Neuronal stem cell (in vitro differentiated cells): ENCODE data around the gene SSU72.
"Not testable (repeated sequence)": the region's sequence is repeated elsewhere in the genome, so short reads cannot be mapped to it uniquely, and the experiment has no call there.

Experiments
- DNase-seq: peaks from one replicate; pipeline ENCODE4 v3.0.0-alpha.2; 2013; ENCODE audit warnings: low spot score
- H2AFZ ChIP-seq: one replicate; pipeline ENCODE4 v1.6.1; 2013; ENCODE audit warnings: mild to moderate bottlenecking, low read length, inconsistent platforms
- H2AK5ac ChIP-seq: 2 replicates; pipeline ENCODE4 v1.6.1; 2013; ENCODE audit warnings: low read depth, mild to moderate bottlenecking, inconsistent platforms, low read length, moderate library complexity, mixed read lengths
- H2BK120ac ChIP-seq: 2 replicates; pipeline ENCODE4 v1.6.1; 2013; ENCODE audit warnings: low read depth, mild to moderate bottlenecking, inconsistent platforms, low read length, moderate library complexity, mixed read lengths
- H2BK12ac ChIP-seq: one replicate; pipeline ENCODE4 v1.6.1; 2013; ENCODE audit warnings: low read length, inconsistent platforms
- H2BK15ac ChIP-seq: 2 replicates; pipeline ENCODE4 v1.6.1; 2013; ENCODE audit warnings: mild to moderate bottlenecking, low read length, inconsistent platforms, mixed read lengths
- H2BK5ac ChIP-seq: one replicate; pipeline ENCODE4 v1.6.1; 2013; ENCODE audit warnings: inconsistent platforms, mild to moderate bottlenecking, low read length, moderate library complexity
- H3K14ac ChIP-seq: one replicate; pipeline ENCODE4 v1.6.1; 2013; ENCODE audit warnings: low read length, inconsistent platforms
- H3K18ac ChIP-seq: 2 replicates; pipeline ENCODE4 v1.6.1; 2013; ENCODE audit warnings: low read length, inconsistent platforms
- H3K23ac ChIP-seq: 2 replicates; pipeline ENCODE4 v1.6.1; 2013; ENCODE audit warnings: low read depth, mild to moderate bottlenecking, mixed read lengths, low read length, inconsistent platforms; ENCODE audit not compliant: poor library complexity
- H3K27ac ChIP-seq: replicated peaks from 3 replicates; pipeline ENCODE4 v1.5.1; 2013; ENCODE audit warnings: low read length, inconsistent platforms
- H3K27me3 ChIP-seq, 3 experiments: 2 replicates each; pipeline ENCODE4 v1.6.1; 2013; ENCODE audit warnings: low read length in 3 of 3, mild to moderate bottlenecking in 2 of 3, inconsistent platforms in 1 of 3, low read depth in 1 of 3, mixed read lengths in 1 of 3, moderate library complexity in 1 of 3; ENCODE audit not compliant: control insufficient read depth in 3 of 3, insufficient read depth in 3 of 3
- H3K36me3 ChIP-seq, 2 donors: replicated peaks in 1 of 2; 2 replicates each; pipeline ENCODE4 v1.6.1; 2013; ENCODE audit warnings: low read length in 2 of 2; ENCODE audit not compliant: control insufficient read depth in 2 of 2, insufficient read depth in 2 of 2
- H3K4ac ChIP-seq: 2 replicates; pipeline ENCODE4 v1.6.1; 2013; ENCODE audit warnings: inconsistent platforms, mild to moderate bottlenecking, low read length, moderate library complexity
- H3K4me1 ChIP-seq, 2 donors: 1 replicate in 1 of 2; 2 replicates in 1 of 2; pipeline ENCODE4 v1.6.1; 2013; ENCODE audit warnings: low read length in 2 of 2, low read depth in 1 of 2; ENCODE audit not compliant: control insufficient read depth in 2 of 2, insufficient read depth in 1 of 2
- H3K4me2 ChIP-seq: one replicate; pipeline ENCODE4 v1.6.1; 2013; ENCODE audit warnings: mild to moderate bottlenecking, low read length, inconsistent platforms; ENCODE audit not compliant: insufficient read depth, poor library complexity, severe bottlenecking
- H3K4me3 ChIP-seq, 2 donors: 2 replicates each; pipeline ENCODE4 v1.5.1; 2013; ENCODE audit warnings: low read length in 2 of 2, mild to moderate bottlenecking in 2 of 2, inconsistent platforms in 1 of 2, moderate library complexity in 1 of 2
- H3K79me1 ChIP-seq: one replicate; pipeline ENCODE4 v1.6.1; 2013; ENCODE audit warnings: low read depth, mild to moderate bottlenecking, inconsistent platforms, low read length, moderate library complexity
- H3K9ac ChIP-seq: one replicate; pipeline ENCODE4 v1.6.1; 2013; ENCODE audit warnings: mild to moderate bottlenecking, low read depth, low read length, inconsistent platforms; ENCODE audit not compliant: poor library complexity
- H3K9me3 ChIP-seq, 2 donors: replicated peaks in 1 of 2; 2 replicates each; pipeline versions ENCODE3 to v1.6.1; 2013; ENCODE audit warnings: low read length in 2 of 2, mild to moderate bottlenecking in 2 of 2, inconsistent platforms in 1 of 2, low read depth in 1 of 2, mixed read lengths in 1 of 2, moderate library complexity in 1 of 2; ENCODE audit not compliant: control insufficient read depth in 2 of 2, insufficient read depth in 1 of 2
- H4K8ac ChIP-seq: one replicate; pipeline ENCODE4 v1.6.1; 2013; ENCODE audit warnings: low read depth, mild to moderate bottlenecking, inconsistent platforms, low read length, moderate library complexity
- H4K91ac ChIP-seq: one replicate; pipeline ENCODE4 v1.6.1; 2013; ENCODE audit warnings: low read length, low read depth, mild to moderate bottlenecking, inconsistent platforms; ENCODE audit not compliant: poor library complexity
- WGBS, 2 donors: extraction: QIAGEN DNeasy Blood & Tissue Kit; methylation state at CpG; one replicate each; pipeline ENCODE4 v1.1.7; 2013; ENCODE audit warnings: missing lambda C conversion rate in 2 of 2, mixed read lengths in 1 of 2; ENCODE audit not compliant: insufficient read length in 2 of 2, insufficient replicate concordance in 1 of 2; ENCODE audit errors: extremely low coverage in 2 of 2; 5-methylcytosine and 5-hydroxymethylcytosine counted together

SSU72 gene

DNA sequence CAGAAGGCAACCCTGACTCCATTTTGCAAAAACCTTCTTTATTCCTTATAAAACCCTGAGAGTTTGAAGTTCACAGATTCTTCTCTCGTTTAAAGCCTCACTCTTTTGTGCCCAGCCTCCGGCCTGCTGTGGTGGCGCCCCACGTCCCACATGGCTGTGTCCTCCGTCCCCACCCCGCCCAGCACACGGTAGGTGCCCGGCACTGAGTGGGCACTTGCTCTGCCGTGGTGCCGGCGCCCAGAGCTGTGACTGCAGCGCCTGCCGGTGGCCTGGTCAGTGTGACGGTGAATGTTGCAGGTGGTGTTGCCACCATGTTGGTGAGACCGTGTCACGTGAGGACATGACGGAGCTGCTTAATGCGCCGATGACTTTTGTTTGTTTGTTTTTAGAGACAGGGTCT lies 53.3 kb downstream of the SSU72 start:
- Histone ChIP-seq H3K14ac (no peak overlapping the region), H4K8ac (no peak overlapping the region)
- WGBS, 2 donors: no CpG with 5 or more reads among the region's 19 CpGs

DNA sequence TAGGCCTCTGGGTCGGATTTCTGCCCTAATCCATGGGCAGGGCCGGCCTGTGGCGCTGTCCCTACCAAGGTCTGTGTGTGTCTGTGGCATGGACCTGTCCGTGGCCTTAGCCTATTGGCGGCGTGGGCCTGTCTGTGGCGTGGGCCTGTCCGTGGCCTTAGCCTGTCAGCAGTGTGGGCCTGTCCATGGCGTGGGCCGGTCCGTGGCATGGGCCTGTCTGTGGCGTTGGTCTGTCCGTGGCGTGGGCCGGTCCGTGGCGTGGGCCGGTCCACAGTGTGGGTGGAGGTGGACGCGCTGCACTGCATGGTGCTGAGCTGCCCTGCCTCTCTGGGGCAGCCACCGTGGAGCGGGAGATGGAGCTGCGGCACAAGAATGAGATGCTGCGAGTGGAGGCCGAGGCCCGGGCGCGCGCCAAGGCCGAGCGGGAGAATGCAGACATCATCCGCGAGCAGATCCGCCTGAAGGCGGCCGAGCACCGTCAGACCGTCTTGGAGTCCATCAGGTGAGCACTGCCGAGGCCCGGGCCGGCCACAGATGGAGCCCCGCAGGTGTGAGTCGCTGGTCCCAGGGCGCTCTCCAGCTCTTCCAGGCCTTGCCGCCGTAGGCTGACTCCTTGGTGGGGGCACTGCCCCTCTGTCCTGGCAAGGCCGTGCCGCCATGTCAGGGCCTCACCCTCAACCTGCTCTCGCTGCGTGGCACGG lies 54.7 kb downstream of the SSU72 start:
- H3K14ac ChIP-seq, H2AK5ac ChIP-seq, H3K4me1 ChIP-seq, H3K18ac ChIP-seq, DNase-seq, H2BK12ac ChIP-seq, H3K27me3 ChIP-seq, H3K23ac ChIP-seq, H4K91ac ChIP-seq, H3K79me1 ChIP-seq, H3K4ac ChIP-seq, H3K27ac ChIP-seq, H2AFZ ChIP-seq, H2BK5ac ChIP-seq, H3K4me3 ChIP-seq, H3K4me2 ChIP-seq, H3K9ac ChIP-seq, H3K9me3 ChIP-seq, H2BK15ac ChIP-seq, H2BK120ac ChIP-seq: not testable (repeated sequence)
- Histone ChIP-seq H3K36me3 (peaks cover 13 to 36% of the 10 kb centered on the region in 2 donors), H4K8ac (peak overlapping the region; percentile 3)
- WGBS, 2 donors: no CpG with 5 or more reads among the region's 51 CpGs

More for the DNA sequence above, 53.3 kb downstream of the SSU72 start:
- H2BK5ac ChIP-seq: no peak overlapping the region
- no peak overlapping the region for H3K4me3 ChIP-seq
- H2BK120ac ChIP-seq: no peak overlapping the region
- H3K23ac ChIP-seq: no peak overlapping the region
- no peaks in the 10 kb centered on the region for H3K4me1 ChIP-seq
- H3K4ac ChIP-seq: no peak overlapping the region
- no peak overlapping the region for H2BK12ac ChIP-seq
- no peak overlapping the region for H2BK15ac ChIP-seq
- peaks cover 9 to 37% of the 10 kb centered on the region in 2 donors for H3K36me3 ChIP-seq
- no peak overlapping the region for H3K27ac ChIP-seq
- no peak overlapping the region for H2AFZ ChIP-seq
- no peak for DNase-seq
- H4K91ac ChIP-seq: no peak overlapping the region
- peaks cover 0 to 1% of the 10 kb centered on the region in 2 donors for H3K9me3 ChIP-seq
- no peak overlapping the region for H3K4me2 ChIP-seq
- no peak overlapping the region for H2AK5ac ChIP-seq
- no peaks in the 10 kb centered on the region for H3K27me3 ChIP-seq
- no peak overlapping the region for H3K9ac ChIP-seq
- no peak overlapping the region for H3K18ac ChIP-seq
- peaks cover 3% of the 10 kb centered on the region for H3K79me1 ChIP-seq

DNA sequence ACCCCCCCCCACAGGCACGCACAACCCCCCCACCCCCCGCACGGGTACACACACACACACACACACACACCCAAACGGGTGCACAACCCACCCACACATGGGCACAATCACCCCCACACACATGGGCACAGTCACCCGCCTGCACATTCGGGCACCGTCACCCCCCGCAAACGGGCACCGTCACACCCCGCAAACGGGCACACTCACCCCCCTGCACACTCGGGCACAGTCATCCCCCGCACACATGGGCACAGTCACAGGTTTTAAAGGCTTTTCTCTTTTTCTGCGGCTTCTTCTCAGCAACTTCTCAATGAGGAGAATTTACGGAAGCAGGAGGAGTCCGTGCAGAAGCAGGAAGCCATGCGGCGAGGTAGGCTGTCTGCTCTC lies 56.0 kb downstream of the SSU72 start:
- not testable (repeated sequence) for H3K23ac ChIP-seq, H3K4ac ChIP-seq, H4K8ac ChIP-seq, H2BK5ac ChIP-seq, H2BK120ac ChIP-seq, H3K14ac ChIP-seq, H2BK15ac ChIP-seq, H2AFZ ChIP-seq, H4K91ac ChIP-seq, H3K18ac ChIP-seq, H3K27ac ChIP-seq, H3K4me1 ChIP-seq, H3K9ac ChIP-seq, H3K4me2 ChIP-seq, H3K27me3 ChIP-seq, H3K4me3 ChIP-seq, H2AK5ac ChIP-seq, H2BK12ac ChIP-seq, H3K79me1 ChIP-seq, DNase-seq, H3K9me3 ChIP-seq
- peaks cover 13 to 33% of the 10 kb centered on the region in 2 donors for H3K36me3 ChIP-seq
- WGBS, 2 donors: no CpG with 5 or more reads among the region's 19 CpGs

DNA sequence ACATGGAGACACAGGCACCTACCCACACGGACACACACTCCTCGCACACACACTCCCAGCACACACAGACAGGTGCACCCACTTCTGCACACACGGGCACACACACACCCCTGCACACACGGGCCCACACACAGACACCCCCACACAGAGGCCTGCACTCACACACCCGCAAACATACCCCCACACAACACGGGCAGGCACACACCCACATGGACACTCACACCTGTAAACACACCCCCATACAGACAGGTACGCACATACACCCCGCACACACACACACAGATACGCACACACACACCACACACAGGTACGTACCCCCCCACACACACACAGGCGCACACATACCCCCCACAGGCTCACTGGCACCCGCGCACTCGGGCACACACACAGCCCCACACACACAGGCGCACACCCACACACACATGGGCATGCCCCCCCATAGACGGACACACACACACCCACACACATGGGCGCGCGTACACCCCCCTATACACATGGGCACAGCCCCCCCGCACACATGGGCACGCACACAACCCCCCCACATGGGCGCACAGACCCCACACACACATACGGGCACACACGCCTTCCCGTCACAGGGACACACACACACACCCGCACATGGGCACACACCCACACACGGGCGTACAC lies 56.6 kb downstream of the SSU72 start:
- Histone ChIP-seq H3K9me3 (peaks cover 0 to 1% of the 10 kb centered on the region in 2 donors), H2AK5ac (no peak overlapping the region), H3K4ac (no peak overlapping the region), H3K36me3 (peaks cover 13 to 29% of the 10 kb centered on the region in 2 donors), H3K23ac (no peak overlapping the region), H3K4me2 (no peak overlapping the region), H3K27ac (no peak overlapping the region), H3K18ac (no peak overlapping the region), H4K91ac (no peak overlapping the region), H3K4me3 (peak overlapping the region in 1 of 2 donors; percentile 71), H2BK5ac (no peak overlapping the region), H3K9ac (no peak overlapping the region), H2AFZ (no peak overlapping the region), H2BK15ac (no peak overlapping the region), H3K4me1 (no peaks in the 10 kb centered on the region), H3K14ac (no peak overlapping the region), H2BK12ac (no peak overlapping the region), H3K79me1 (no peaks in the 10 kb centered on the region), H3K27me3 (no peaks in the 10 kb centered on the region), H2BK120ac (no peak overlapping the region), H4K8ac (no peak overlapping the region)
- WGBS, 2 donors: no CpG with 5 or more reads among the region's 28 CpGs
- no peak for DNase-seq
